ENCODE data around the gene HCN4. TPM values are rescaled to one million over a fixed set of nuclear protein-coding genes. Genes with fewer than 3 reads are reported as not detected.

The HCN4 gene
- total RNA-seq, 1 donor from 2014 or later, result 1.4 TPM

DNA sequence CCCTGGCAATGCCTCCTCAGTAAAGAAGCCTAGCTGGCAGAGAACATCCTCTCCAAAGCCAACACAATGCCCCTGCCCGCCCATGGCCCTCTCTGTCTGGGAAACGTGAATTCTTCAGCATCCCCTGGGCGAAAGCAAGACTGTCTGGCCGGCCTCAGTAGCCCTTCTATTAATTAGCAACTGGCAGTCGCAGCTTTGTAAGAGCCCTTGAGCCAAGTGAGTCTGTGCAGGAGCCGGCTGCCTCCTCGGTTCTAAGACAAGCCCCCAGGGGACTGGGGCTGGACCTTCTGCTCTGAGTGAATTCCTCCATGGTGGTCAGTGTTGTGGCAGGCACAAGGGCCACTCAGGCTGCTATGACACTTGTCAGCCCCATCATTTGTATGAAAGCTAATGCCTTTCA is 7.4 kb downstream of the HCN4 start:
- DNase-seq (ENCODE audit: low read depth), result no peak
- H3K36me3 ChIP-seq (ENCODE audit: control insufficient read depth, insufficient read depth, low read length), result no peaks in the 10 kb centered on the region
- no peak overlapping the region for H3K4me3 ChIP-seq (ENCODE audit: low read depth, low read length)
- H3K27me3 ChIP-seq (ENCODE audit: control insufficient read depth, insufficient read depth, low read length), result peaks cover 48% of the 10 kb centered on the region
- TF ChIP-seq CTCF (IDR thresholded peaks at IDR 0.05; ENCODE audit: insufficient read depth, low read length, poor library complexity, severe bottlenecking), result no peak

- Histone ChIP-seq H3K27me3 (ENCODE audit: control insufficient read depth, insufficient read depth, low read length) (peaks cover 35% of the 10 kb centered on the region), H3K36me3 (ENCODE audit: control insufficient read depth, insufficient read depth, low read length) (no peaks in the 10 kb centered on the region), H3K4me3 (ENCODE audit: low read depth, low read length) (no peak overlapping the region)
- no peak for TF ChIP-seq CTCF (IDR thresholded peaks at IDR 0.05; ENCODE audit: insufficient read depth, low read length, poor library complexity, severe bottlenecking)
- DNase-seq (ENCODE audit: low read depth), result no peak
Measured at GRCh38 chr15:73359651-73360050, 9.1 kb downstream of the HCN4 start.

GRCh38 chr15:73357999-73358665 is 10.6 kb downstream of the HCN4 start:
- Histone ChIP-seq H3K27me3 (ENCODE audit: control insufficient read depth, insufficient read depth, low read length) (peaks cover 40% of the 10 kb centered on the region), H3K4me3 (ENCODE audit: low read depth, low read length) (no peak overlapping the region), H3K36me3 (ENCODE audit: control insufficient read depth, insufficient read depth, low read length) (no peaks in the 10 kb centered on the region)
- DNase-seq (ENCODE audit: low read depth), result no peak
- TF ChIP-seq CTCF (IDR thresholded peaks at IDR 0.05; ENCODE audit: insufficient read depth, low read length, poor library complexity, severe bottlenecking), result no peak

- Histone ChIP-seq H3K36me3 (ENCODE audit: control insufficient read depth, insufficient read depth, low read length) (no peaks in the 10 kb centered on the region), H3K27me3 (ENCODE audit: control insufficient read depth, insufficient read depth, low read length) (peaks cover 23% of the 10 kb centered on the region), H3K4me3 (ENCODE audit: low read depth, low read length) (no peak overlapping the region)
- DNase-seq (ENCODE audit: low read depth), result no peak
- TF ChIP-seq CTCF (IDR thresholded peaks at IDR 0.05; ENCODE audit: insufficient read depth, low read length, poor library complexity, severe bottlenecking), result no peak
Measured at GRCh38 chr15:73355612-73356265, 13.0 kb downstream of the HCN4 start.

DNA sequence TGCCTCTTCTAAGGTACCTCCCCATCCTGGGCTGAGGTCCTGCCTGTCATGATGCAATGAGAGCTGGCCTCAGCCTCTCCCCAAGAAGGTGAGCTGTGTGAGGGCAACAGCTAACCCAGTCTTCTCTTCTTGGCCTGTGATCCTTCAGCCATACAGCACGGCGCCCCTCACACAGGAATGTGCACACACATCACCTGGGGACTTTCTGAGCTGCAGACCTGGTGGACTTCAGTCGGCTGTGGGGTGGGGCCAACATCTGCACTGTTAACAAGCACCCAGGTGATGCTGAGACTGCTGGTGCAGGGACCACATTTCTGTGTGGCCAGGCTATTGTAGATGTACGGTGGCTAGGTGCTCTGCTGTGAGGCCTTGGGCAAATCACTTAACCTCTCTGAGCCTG is 14.5 kb downstream of the HCN4 start:
- H3K27me3 ChIP-seq (ENCODE audit: control insufficient read depth, insufficient read depth, low read length), result peaks cover 11% of the 10 kb centered on the region
- no peak for DNase-seq (ENCODE audit: low read depth)
- no peaks in the 10 kb centered on the region for H3K36me3 ChIP-seq (ENCODE audit: control insufficient read depth, insufficient read depth, low read length)
- H3K4me3 ChIP-seq (ENCODE audit: low read depth, low read length), result no peak overlapping the region
- TF ChIP-seq CTCF (IDR thresholded peaks at IDR 0.05; ENCODE audit: insufficient read depth, low read length, poor library complexity, severe bottlenecking), result no peak

DNA sequence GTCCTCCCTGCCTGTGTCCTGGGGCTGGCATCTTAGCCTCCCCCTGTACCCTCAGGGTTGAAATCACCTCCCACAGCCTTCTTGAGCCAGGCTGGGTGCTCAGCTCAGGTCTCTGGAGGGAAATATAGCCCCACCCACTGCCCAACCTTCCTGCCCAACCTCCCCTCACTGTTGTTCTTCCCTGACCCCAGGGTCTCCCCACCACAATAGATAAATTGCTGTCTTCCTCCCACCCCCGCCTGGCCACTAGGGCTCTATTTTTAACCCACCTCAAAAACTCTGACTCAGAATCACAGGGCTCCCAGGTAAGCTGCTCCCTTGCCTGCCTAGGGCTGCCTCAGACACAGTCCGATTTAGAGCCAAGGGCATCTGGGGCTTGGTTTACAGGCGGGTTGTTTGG is 15.0 kb downstream of the HCN4 start:
- Histone ChIP-seq H3K27me3 (ENCODE audit: control insufficient read depth, insufficient read depth, low read length) (peaks cover 9% of the 10 kb centered on the region), H3K36me3 (ENCODE audit: control insufficient read depth, insufficient read depth, low read length) (no peaks in the 10 kb centered on the region), H3K4me3 (ENCODE audit: low read depth, low read length) (no peak overlapping the region)
- DNase-seq (ENCODE audit: low read depth), result no peak
- no peak for TF ChIP-seq CTCF (IDR thresholded peaks at IDR 0.05; ENCODE audit: insufficient read depth, low read length, poor library complexity, severe bottlenecking)

Measured in kidney epithelial cell (primary cell).